HG02973 (cell line): Measurements from ENCODE around the gene DEPDC5.
A peak's percentile ranks its signal among the peaks of the same experiment; 100 is the strongest.

Source experiments
- ATAC-seq: cut with Tn5 transposase; IDR thresholded peaks from one replicate; pipeline ENCODE4 v1.9.1; 2021; ENCODE audit warnings: moderate library complexity; ENCODE audit not compliant: unreplicated experiment

The DEPDC5 gene

GRCh38 chr22:31920306-31920705 is 166.5 kb downstream of the DEPDC5 start:
- no peak for ATAC-seq

GRCh38 chr22:31921106-31921505 is 167.3 kb downstream of the DEPDC5 start:
- ATAC-seq: no peak

GRCh38 chr22:31922534-31922933 is 168.7 kb downstream of the DEPDC5 start:
- no peak for ATAC-seq

GRCh38 chr22:31923136-31923535 is 169.3 kb downstream of the DEPDC5 start:
- ATAC-seq: no peak

GRCh38 chr22:31923747-31924146 is 169.9 kb downstream of the DEPDC5 start:
- ATAC-seq: no peak

- no peak for ATAC-seq
Observed at GRCh38 chr22:31925056-31925455, 171.2 kb downstream of the DEPDC5 start.

- no peak for ATAC-seq
Observed at GRCh38 chr22:31926024-31926423, 172.2 kb downstream of the DEPDC5 start.

- no peak for ATAC-seq
Observed at GRCh38 chr22:31926969-31927368, 173.2 kb downstream of the DEPDC5 start.

GRCh38 chr22:31927562-31927961 is 173.7 kb downstream of the DEPDC5 start:
- no peak for ATAC-seq

GRCh38 chr22:31929167-31929930 is 175.5 kb downstream of the DEPDC5 start:
- ATAC-seq: no peak

GRCh38 chr22:31932863-31933262 is 179.0 kb downstream of the DEPDC5 start:
- ATAC-seq: no peak

- ATAC-seq: no peak
Observed at GRCh38 chr22:31933406-31933805, 179.6 kb downstream of the DEPDC5 start.

- no peak for ATAC-seq
Observed at GRCh38 chr22:31933816-31934482, 180.1 kb downstream of the DEPDC5 start.

GRCh38 chr22:31935961-31936635 is 182.3 kb downstream of the DEPDC5 start:
- ATAC-seq: no peak

- ATAC-seq: no peak
Observed at GRCh38 chr22:31937341-31937740, 183.5 kb downstream of the DEPDC5 start.

- no peak for ATAC-seq
Observed at GRCh38 chr22:31938296-31938695, 184.5 kb downstream of the DEPDC5 start.

- no peak for ATAC-seq
Observed at GRCh38 chr22:31940506-31940905, 186.7 kb downstream of the DEPDC5 start.

- ATAC-seq: no peak
Observed at GRCh38 chr22:31942091-31942490, 188.3 kb downstream of the DEPDC5 start.

- no peak for ATAC-seq
Observed at GRCh38 chr22:31943206-31943977, 189.6 kb downstream of the DEPDC5 start.

- peak; percentile 58 for ATAC-seq
Observed at GRCh38 chr22:31943978-31944699, 190.3 kb downstream of the DEPDC5 start, which contains the start of gene YWHAH. Gene YWHAH, plus strand, starts transcription at chr22:31944535. Its CDS starts 199 bp downstream, at chr22:31944734.
